GM18870 (cell line): ENCODE data around the gene CD160.
"Not testable (repeated sequence)": the region's sequence is repeated elsewhere in the genome, so short reads cannot be mapped to it uniquely, and the experiment has no call there.

ENCODE experiments used
- ATAC-seq: cut with Tn5 transposase; IDR thresholded peaks from one replicate; pipeline ENCODE4 v1.9.1; 2021; ENCODE audit warnings: moderate library complexity; ENCODE audit not compliant: unreplicated experiment

The CD160 gene, protein sequence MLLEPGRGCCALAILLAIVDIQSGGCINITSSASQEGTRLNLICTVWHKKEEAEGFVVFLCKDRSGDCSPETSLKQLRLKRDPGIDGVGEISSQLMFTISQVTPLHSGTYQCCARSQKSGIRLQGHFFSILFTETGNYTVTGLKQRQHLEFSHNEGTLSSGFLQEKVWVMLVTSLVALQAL

DNA sequence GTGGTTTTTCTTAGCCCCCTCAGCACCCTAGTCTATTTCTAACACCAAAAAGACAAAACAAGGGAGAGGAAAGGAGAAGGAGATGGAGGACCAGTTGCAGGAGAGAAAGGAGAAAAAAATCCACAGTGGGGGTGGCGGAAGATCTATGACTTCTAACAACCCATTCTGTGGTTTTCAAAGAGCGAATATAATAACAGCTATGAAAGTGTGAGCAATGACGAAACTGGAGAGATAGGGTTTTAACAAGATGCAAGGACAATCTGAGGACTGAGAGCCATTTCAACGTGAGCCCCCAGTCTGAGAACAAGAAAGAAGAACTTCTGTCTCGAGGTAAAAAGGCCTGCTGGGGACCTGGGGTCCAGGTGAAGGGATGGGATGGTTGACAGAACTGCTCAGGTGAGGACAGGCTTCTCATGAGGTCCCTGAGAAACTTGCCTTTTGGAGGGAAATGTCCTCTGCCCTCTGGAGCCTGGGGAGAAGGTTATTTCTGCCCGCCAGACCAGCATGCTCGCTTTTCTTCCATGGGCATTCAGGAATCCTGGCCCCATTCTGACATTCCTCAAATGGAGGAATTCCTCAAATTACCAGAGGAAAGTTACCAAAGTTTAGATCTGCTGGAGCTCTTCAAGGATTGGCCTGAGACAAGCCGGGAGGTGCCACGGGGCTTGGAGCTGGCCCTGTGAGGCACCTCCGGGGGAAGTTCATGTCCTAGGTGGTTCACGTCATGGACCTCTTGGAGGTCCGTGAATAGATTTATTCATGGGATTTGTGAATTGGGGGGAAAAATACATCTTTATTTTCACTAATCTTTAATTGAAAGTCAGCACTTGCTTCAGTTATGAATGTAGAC is at the start of gene CD160:
CD160 (plus strand) TSS at position 270 of the 850 bp plus-strand sequence. CDS start 8,829 bp downstream, outside the sequence.
- no peak for ATAC-seq

DNA sequence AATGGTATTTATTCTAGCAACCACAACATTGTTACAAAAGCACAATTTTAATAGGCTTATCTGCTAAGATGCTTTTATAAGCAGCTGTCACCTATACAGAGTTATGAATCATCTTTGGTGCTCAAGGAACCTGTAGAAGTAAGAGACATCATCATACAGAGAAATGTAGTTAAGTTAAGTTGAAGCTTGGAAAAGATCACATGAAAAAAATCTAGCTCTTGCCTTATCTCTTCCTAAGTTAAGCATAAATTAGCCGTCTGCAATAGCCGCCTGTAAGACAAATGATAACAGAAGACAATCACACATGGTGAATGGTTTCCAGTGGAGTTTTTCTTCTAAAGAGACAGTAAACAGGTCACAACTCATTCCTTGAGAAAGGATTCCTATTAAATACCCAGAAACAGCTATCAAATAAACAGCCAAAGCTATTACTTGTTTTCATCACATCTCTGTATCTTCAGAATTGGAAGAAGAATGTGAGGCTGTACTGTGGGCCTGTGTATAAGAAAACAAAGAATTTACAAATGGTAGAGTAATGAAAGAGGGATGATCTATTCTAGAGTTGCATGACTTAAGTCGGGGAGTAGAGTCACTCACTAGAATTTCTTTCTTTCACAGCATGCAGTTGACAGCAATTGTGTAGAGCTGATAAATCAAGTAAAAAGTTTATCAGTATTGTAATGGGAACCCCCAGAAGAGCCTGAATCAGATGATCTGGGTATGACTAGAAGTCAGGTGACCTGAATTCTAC is 48.1 kb upstream of the CD160 start:
- not testable (repeated sequence) for ATAC-seq

DNA sequence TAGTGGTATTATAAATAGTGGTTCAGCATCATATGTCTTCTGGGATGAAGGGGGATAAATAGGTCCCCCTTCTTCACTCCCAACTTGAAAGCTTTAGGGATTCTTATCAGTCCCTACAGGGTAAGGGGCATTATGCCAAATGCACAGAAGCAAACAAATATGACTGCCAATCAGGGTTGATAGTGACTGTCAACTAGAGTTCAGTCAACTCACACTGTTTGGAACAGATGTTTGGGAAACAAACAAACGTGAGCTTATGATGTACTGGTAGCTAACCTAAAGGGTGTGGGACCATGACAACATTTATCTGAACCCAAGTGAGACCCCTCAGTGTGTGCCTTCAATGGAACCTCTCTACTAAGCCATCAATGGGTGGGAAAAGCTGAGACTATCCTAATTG is 46.1 kb upstream of the CD160 start:
- ATAC-seq = not testable (repeated sequence)

DNA sequence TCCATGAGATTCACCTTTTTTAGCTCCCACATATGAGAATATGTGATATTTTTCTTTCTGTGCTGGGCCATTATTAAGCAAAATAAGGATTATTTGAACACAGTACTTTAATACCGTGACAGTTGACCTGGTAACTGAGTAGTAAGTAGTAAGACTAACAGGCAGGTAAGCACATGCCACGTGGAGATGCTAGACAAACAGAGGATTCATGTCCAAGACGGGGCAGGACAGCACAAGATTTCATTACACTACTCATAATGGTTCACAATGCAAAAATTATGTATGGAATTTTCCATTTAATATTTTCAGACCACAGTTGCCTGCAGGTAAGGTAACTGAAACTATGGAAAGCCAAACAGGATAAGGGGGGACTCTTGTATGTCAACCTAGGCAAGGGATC is 34.4 kb upstream of the CD160 start:
- not testable (repeated sequence) for ATAC-seq

DNA sequence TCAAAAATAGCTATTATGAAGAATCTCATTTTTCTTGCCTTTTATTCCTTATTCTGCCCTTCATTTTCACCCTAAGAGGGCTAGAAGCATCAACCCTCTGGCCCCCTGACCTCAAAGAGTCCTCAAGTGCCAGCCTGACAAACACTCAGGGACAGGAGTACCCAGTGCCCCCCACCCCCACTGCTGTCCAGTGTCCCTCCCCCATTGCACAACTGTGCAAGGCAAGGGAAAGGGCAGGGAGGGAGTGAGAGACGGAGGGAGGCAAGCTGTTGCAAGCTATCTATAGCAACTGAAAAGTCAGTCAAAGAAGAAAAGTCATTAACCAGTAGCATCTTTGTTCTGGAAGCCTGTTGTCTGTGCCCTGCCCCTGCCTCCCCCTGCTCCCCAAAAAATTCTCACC is 33.2 kb upstream of the CD160 start:
- not testable (repeated sequence) for ATAC-seq

DNA sequence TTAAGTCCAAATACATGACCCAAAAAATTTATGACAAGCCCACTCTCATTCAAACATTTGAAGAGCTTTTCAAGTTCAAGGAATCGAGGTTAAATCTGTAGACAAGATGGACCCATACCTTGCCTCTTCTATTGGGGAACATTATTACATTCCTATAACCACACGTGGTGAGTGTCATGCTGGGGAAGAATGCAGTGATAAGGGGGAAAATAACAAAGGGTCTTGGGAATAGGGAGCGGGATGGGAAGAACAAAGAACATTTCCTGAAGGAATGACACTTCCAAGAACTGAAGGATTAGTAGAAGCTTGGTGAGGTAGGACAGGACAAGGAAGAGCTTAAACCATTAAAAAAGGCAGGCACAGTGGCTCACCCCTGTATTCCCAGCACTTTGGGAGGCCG is 31.0 kb upstream of the CD160 start:
- no peak for ATAC-seq

DNA sequence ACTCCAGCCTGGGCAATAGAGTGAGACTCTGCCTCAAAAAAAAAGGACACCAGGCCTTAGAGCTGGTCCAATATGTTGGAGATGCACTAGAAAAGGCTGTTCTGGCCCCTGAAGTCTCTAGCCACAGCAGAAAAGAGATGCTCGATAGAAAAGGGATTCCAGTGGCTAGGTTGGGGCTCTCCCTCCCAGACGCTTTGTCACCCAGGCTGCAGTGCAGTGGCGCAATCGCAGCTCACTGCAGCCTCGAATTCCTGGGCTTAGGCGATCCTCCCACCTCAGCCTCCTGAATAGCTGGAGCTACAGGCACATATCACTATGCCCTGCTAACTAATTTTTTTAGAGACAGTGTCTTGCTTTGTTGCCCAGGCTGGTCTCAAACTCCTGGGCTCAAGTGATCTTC is 30.4 kb upstream of the CD160 start:
- ATAC-seq = no peak

DNA sequence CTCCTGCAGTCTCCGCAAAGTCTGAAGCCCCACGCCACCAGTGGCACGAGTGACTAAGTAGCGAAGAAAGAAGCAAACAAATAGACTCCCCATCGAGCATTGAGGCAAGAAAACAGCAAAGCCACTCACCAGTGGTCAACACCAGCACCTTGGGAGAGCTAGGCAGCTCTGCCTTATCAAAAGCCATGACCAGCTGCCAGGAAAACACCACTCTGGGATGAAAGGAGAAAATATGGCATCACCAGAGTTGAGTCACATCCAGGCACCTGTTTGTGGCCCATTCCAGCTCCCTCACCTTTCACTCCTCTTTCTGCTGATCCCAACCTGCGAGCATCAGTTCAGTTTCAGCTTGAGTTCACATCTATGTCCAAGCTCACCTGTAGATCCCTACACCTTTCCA is 29.4 kb upstream of the CD160 start:
- ATAC-seq = no peak

DNA sequence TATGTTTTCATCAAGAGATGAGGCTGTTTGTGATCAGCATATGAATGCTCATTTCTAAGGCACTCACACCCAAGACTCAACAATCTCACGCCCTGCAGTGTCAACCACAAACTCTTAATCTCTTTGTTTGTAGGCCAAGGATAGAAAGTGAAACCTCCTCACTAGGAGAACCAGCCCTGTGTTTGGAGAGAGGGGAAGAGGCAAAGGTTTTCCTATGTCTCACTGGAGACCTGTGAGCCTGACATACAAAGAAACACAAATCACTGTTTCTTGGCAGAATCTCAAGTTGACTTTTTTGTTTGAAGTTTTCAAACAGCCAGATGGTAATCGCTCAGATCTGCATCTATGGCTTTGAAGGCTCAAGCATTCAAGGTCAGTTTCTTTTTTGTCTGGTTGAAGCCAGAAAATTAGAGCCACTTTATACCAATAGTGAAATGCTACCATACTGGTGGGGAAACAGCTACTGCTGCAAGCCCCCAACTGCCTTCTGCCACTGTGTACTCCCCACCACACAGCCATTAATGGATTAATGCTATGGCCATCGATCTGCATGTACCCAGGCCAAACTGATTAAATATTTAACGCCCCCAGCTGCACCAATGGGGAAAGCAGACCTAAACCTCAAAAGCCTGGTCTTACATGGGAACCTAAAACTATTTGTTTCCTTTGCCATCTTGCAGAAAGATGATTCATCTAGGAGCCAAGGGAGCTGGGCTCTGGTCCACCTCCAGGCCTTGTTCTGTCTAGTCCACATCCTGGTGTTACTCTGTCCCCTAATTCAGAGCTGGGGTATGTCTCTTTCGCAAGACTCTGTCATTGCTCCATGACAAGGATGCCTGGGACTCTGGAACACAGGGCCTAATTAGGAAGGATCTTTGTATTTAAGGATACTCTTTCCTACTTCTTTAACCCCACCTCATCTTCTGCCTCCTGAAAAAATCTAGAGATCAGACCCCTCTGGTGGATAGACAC is 28.4 kb upstream of the CD160 start:
- ATAC-seq = peak; percentile 79

DNA sequence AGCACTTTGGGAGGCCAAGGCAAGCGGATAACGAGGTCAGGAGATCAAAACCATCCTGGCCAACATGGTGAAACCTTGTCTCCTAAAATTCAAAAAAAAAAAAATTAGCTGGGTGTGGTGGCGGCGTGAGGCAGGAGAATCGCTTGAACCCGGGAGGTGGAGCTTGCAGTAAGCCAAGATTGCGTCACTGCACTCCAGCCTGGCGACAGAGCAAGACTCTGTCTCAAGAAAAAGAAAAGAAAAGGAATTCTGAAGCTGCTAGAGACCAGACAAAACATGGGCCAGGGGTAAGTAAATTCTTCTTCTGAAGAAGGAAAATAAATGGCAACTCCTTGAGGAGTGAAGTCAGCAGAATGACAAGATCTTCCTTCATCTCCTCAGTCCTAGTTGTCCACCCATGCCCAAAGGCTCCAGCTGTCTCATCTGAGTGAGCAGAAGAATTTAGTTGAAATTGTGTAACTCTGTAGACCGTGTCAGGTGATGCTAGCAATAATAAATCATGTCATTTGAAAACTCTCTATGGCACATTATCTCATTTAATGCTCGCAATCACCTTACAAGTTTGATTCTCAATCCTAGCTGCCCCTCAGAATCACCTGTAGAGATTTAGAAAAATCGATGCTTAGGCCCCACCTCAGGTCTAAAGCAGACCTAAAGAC is 26.4 kb upstream of the CD160 start:
- ATAC-seq = no peak

DNA sequence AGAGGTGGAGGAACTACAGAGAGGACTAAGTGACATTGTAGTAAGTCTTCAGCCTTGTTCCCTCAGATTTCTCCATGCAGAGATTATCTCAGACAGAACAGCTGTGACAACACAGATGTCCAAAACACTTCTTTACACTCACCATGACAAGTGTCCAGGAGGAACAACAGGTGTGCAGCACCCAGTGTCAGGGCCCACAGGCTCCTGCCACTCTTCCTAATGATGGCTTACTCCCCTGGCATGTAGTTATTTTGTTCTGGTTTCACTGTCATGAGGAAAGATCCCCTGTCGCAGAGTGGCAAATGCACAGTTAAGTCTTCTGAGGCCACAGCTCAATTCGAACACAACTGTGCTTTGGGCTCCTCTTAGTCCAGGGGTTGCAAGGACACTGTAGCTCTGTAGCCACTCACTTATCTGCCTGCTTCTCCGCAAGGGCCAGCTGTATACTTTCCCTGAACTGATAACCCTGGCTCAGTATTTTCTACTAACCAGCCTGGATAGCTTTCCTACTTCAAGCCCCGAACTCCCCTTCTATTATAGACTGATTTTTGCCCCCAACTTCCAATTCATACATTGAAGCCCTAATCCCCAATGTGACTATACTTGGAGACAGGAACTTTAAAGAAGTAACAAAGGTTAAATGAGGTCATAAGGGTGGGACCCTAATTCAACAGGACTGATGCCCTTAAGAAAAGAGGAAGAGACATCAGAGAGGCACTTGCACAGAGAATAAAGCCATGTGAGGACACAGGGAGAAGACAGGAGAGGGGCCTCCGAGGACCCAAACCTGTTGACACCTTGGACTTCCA is 23.3 kb upstream of the CD160 start:
- no peak for ATAC-seq

DNA sequence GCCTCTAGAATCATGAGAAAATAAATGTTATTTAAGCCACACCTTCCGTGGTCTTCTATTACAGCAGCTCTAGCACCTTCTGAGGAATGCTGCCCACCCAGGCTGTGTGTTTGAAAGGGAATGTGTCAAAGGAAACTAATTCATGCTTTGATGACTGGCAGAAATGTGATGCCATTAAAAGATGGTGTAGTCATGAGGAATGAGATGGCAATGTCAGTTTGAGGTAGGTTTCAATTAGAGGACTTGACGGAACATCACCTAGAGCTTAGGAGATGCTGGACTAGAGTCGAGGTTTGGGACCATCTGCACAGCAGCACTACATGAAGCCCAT is 22.7 kb upstream of the CD160 start:
- no peak for ATAC-seq

DNA sequence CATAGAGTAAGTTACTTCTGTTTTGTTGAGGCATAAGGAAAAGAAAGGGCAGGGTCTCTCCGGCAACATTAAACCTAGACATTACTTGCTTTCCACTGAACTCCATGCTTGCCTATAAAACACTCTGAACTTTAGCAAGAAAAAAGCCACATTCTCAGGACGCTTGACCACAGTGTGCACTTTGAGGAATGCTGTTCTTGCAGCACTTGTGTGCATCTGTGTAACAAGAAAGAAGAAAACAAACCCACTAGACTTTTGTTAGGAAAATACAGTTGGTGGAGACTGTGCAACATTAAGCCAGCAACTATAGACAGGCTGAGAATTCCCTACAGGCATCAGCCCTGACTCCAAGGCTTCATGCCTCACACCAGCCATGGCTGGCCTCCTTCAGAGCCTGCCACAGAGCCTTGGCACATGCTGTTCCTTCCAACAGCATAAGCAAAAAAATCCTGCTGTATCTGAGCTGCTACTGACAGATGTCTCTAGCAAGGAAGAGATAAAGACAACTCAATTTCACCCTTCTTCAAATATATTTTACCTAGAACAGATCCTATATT is 17.9 kb upstream of the CD160 start:
- ATAC-seq = no peak

DNA sequence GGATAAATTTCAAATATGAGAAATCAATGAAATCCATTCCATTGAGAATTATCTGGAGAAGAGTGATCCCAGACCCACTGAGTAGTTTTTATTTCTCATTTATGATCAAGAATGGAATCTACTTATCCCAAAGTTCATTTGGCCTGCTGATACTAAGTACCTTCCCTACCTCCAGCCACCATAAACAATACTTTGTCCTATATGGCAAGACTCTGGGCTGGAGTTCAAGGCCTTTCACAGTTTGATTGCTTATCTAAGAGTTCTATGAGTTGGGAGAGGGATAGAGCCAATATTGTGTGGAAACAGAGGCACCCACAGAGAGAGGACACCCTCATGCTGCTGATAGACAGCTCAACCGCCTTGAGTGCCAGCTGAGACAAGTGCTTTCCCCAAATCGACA is 17.2 kb upstream of the CD160 start:
- ATAC-seq = no peak

DNA sequence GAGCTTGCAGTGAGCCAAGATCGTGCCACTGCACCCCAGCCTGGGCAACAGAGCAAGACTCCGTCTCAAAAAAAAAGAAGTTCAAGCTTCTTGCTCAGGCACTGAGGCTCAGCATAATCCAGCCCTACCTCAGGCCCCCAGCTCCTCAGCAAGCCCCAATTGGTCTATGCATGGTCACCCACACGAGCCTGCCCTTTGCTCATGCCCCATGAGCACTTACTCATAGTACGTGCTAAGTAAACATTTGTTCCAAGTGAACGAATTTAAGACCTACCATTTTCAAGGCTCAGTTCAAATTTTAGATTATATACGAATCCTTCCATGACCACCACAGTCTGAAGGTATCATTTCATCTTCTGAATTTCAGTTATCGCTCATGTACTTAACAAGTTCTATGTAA is 16.5 kb upstream of the CD160 start:
- ATAC-seq = no peak

DNA sequence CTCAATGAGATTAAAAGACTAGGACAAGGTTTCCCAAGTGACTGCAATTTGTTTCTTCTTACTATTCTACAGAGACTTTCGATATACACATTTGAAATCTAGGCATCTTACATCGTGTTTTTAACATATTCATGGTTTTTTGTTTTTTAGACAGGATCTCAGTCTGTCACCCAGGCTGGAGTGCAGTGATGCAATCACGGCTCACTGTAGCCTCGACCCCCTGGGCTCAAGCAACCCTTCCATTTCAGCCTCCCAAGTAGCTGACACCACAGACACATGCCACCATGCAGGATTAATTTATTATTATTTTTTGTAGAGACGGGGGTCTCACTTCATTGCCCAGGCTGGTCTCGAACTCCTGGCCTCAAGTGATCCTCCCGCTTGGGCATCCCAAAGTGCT is 13.7 kb upstream of the CD160 start:
- no peak for ATAC-seq

DNA sequence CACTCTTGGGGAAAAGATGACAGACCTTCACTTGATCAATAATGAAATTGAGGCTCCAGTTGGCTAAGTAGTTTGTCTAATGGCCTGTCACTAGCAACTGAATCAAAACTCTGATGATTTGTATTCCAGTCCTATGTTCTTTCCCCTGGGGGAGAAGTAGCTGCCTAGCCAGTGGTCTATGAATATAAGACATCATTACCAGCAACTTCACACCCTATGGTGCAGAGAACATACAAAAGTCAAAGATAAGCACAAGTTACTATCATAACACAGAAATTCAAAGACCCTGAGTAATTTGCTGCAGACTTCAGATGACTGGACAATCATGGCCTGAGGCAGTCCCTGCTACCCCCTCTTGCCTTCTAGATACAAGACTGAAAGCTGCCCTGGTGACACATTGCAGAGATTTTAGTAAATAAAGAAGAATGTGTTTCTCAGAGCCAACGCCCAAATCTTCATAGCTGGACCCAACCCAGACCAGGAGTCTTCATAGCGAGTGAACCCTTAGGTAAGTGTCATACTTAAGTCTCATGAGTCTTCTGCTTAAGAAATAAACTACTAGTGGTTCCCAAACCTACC is 13.1 kb upstream of the CD160 start:
- ATAC-seq = no peak

DNA sequence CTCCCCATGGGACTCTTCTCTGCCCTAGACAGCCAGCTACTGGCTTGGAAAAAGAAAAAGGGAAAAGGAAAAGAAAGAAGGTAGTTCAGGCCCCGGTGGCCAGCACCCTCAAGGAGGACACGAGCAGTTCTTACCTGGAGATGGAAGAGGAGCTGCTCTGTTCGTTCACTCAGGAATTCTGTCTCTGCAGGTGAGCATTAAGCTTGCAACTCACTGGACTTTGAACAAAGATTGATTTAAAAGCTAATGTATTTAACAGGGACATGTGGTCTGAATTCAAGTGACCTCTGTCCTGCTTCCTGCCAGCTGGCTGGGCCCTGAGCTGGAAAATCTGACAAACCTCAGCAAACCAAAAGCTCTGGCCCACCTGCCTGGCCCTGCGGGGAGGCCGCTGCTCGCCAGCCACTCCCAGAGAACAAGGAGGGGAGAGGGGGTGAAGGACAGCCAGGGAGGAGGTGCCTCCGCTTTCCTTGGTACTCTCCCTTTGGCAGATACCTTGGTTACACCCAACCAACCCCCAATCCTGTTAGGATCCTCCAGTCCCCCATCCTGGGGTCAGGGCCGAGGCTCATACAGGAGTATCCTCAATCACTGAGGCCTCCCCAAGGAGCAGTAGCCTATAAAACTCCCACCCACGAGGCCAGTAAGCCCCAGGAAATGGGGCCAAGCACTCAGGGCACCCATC is 12.0 kb upstream of the CD160 start, which contains the start of gene PDZK1:
PDZK1 (minus strand) TSS at position 186 of the 685 bp plus-strand sequence. CDS start 19,347 bp downstream, outside the sequence.
- ATAC-seq = no peak
